Epidermal melanocyte (primary cell): ENCODE data around the gene PIP5K1C.

Source experiments
- DNase-seq: peaks from one replicate; pipeline ENCODE4 v3.0.0; 2011; ENCODE audit warnings: low spot score; ENCODE audit not compliant: insufficient read length

PIP5K1C gene

GRCh38 chr19:3611841-3612240, 88.4 kb downstream of the PIP5K1C start:
- DNase-seq, result no peak

GRCh38 chr19:3610745-3611717, 89.2 kb downstream of the PIP5K1C start:
- no peak for DNase-seq

GRCh38 chr19:3609779-3610719, 90.2 kb downstream of the PIP5K1C start:
- DNase-seq, result no peak

- DNase-seq, result no peak
These were observed 91.4 kb downstream of the PIP5K1C start for GRCh38 chr19:3608750-3609322.

GRCh38 chr19:3608079-3608641, 92.1 kb downstream of the PIP5K1C start:
- no peak for DNase-seq

- peak; percentile 43 for DNase-seq
These were observed 92.8 kb downstream of the PIP5K1C start for GRCh38 chr19:3607303-3608078.

GRCh38 chr19:3606690-3607289, 93.5 kb downstream of the PIP5K1C start, which contains the start of gene TBXA2R:
TBXA2R (minus strand) TSS chr19:3606875; CDS start chr19:3600634, 6,241 bp downstream.
- DNase-seq, result peak; percentile 98

- no peak for DNase-seq
These were observed 94.0 kb downstream of the PIP5K1C start for GRCh38 chr19:3606174-3606689.

- DNase-seq, result no peak
These were observed 94.5 kb downstream of the PIP5K1C start for GRCh38 chr19:3605770-3606169.

- no peak for DNase-seq
These were observed 94.9 kb downstream of the PIP5K1C start for GRCh38 chr19:3605361-3605760.

GRCh38 chr19:3604987-3605343, 95.3 kb downstream of the PIP5K1C start:
- no peak for DNase-seq

- DNase-seq, result no peak
These were observed 95.9 kb downstream of the PIP5K1C start for GRCh38 chr19:3604227-3604986.

- DNase-seq, result no peak
These were observed 97.0 kb downstream of the PIP5K1C start for GRCh38 chr19:3603121-3603811.

- DNase-seq, result no peak
These were observed 99.2 kb downstream of the PIP5K1C start for GRCh38 chr19:3601021-3601420.

- DNase-seq, result no peak
These were observed 100.5 kb downstream of the PIP5K1C start for GRCh38 chr19:3599776-3600187.

GRCh38 chr19:3595521-3596061, 104.7 kb downstream of the PIP5K1C start:
- no peak for DNase-seq

GRCh38 chr19:3593156-3593555, 107.1 kb downstream of the PIP5K1C start:
- no peak for DNase-seq
